Smooth muscle cell (in vitro differentiated cells): ENCODE results near the gene ATP1B1. TPM values are rescaled to one million over a fixed set of nuclear protein-coding genes. Genes with fewer than 3 reads are reported as not detected.
"Not testable (repeated sequence)": the region's sequence is repeated elsewhere in the genome, so short reads cannot be mapped to it uniquely, and the experiment has no call there.

Source experiments
- DNase-seq: peaks from one replicate; lab custom pipeline; 2025; ENCODE audit not compliant: unreplicated experiment; lab: John Stamatoyannopoulos, UW
- H2AFZ ChIP-seq: fragments of 200-600 bp; sonication (generic); 2 replicates; pipeline ENCODE4 v1.6.0; 2016; ENCODE audit warnings: antibody characterized with exemption, low read depth, mild to moderate bottlenecking
- H3F3A ChIP-seq: fragments of 200-600 bp; sonication (generic); 2 replicates; pipeline ENCODE4 v1.6.0; 2017; ENCODE audit warnings: antibody characterized with exemption, low read depth
- H3K27ac ChIP-seq: fragments of 200-600 bp; sonication (generic); 2 replicates; pipeline ENCODE4 v1.5.1; 2016; ENCODE audit warnings: low read depth, mild to moderate bottlenecking
- H3K27me3 ChIP-seq: fragments of 200-600 bp; sonication (generic); 2 replicates; pipeline ENCODE4 v1.6.1; 2016; ENCODE audit warnings: low read depth, mild to moderate bottlenecking
- H3K36me3 ChIP-seq: fragments of 200-600 bp; sonication (generic); 2 replicates; pipeline ENCODE4 v1.5.1; 2016; ENCODE audit warnings: low read depth
- H3K4me1 ChIP-seq: fragments of 200-600 bp; sonication (generic); 2 replicates; pipeline ENCODE4 v1.5.1; 2016; ENCODE audit warnings: low read depth
- H3K4me2 ChIP-seq: fragments of 200-600 bp; sonication (generic); 2 replicates; pipeline ENCODE4 v1.6.0; 2016; ENCODE audit warnings: mild to moderate bottlenecking
- H3K4me3 ChIP-seq: fragments of 200-600 bp; sonication (generic); 2 replicates; pipeline ENCODE4 v1.5.1; 2016; ENCODE audit warnings: mild to moderate bottlenecking
- H3K79me2 ChIP-seq: fragments of 200-600 bp; sonication (generic); 2 replicates; pipeline ENCODE4 v1.6.0; 2016; ENCODE audit warnings: low read depth, mild to moderate bottlenecking
- H3K9ac ChIP-seq: fragments of 200-600 bp; sonication (generic); 2 replicates; pipeline ENCODE4 v1.6.0; 2016; ENCODE audit warnings: low read depth
- H3K9me3 ChIP-seq: fragments of 200-600 bp; sonication (generic); replicated peaks from 2 replicates; pipeline ENCODE4 v1.5.1; 2016; ENCODE audit warnings: low read depth
- H4K20me1 ChIP-seq: fragments of 200-600 bp; sonication (generic); 2 replicates; pipeline ENCODE4 v1.6.0; 2016; ENCODE audit warnings: low read depth
- CTCF ChIP-seq: fragments of 200-600 bp; sonication (generic); IDR thresholded peaks from 2 replicates; pipeline ENCODE4 v1.5.1; 2017; ENCODE audit warnings: borderline replicate concordance, mild to moderate bottlenecking, antibody characterized with exemption; ENCODE audit not compliant: insufficient read depth, poor library complexity, severe bottlenecking
- WGBS: methylation state at CpG from one replicate; pipeline ENCODE4 v1.1.7; 2016; ENCODE audit warnings: low lambda C conversion rate; 5-methylcytosine and 5-hydroxymethylcytosine counted together
- polyA plus RNA-seq: library from polyadenylated mRNA; unstranded; fragments of >200 nt; fragmentation: Nextera tagmentation; extraction: Ambion mirVana; gene quantifications from 2 replicates; pipeline ENCODE4 v1.2.1, GENCODE V29; 2016
- total RNA-seq: library from RNA; depleted of rRNA; stranded (reverse); fragments of >200 nt; gene quantifications from 2 replicates; pipeline ENCODE4 v1.2.3, GENCODE V29; 2014

The ATP1B1 gene
- total and polyA plus RNA-seq, 2 experiments from 2014 or later, result 144 to 347 TPM

GRCh38 chr1:169121146-169121923 lies 14.8 kb downstream of the ATP1B1 start:
- no peak overlapping the region for H3K4me3 ChIP-seq
- WGBS, result 44% methylated on average over 6 of the region's 6 CpGs
- no peaks in the 10 kb centered on the region for H3K9me3 ChIP-seq
- H3K27me3 ChIP-seq, result no peaks in the 10 kb centered on the region
- peak overlapping the region; percentile 75 for H3K9ac ChIP-seq
- peaks cover 5% of the 10 kb centered on the region for H3K36me3 ChIP-seq
- peak overlapping the region; percentile 99 for H3K27ac ChIP-seq
- H3K4me1 ChIP-seq, result peaks cover 29% of the 10 kb centered on the region
- no peak for DNase-seq
- H3K79me2 ChIP-seq, result peaks cover 70% of the 10 kb centered on the region
- peaks cover 59% of the 10 kb centered on the region for H4K20me1 ChIP-seq
- TF ChIP-seq CTCF, result no peak
- peaks cover 48% of the 10 kb centered on the region for H3F3A ChIP-seq
- H3K4me2 ChIP-seq, result peak overlapping the region; percentile 64
- H2AFZ ChIP-seq, result no peak overlapping the region

- peaks cover 65% of the 10 kb centered on the region for H4K20me1 ChIP-seq
- no peak overlapping the region for H3K4me3 ChIP-seq
- peaks cover 19% of the 10 kb centered on the region for H3K36me3 ChIP-seq
- no peaks in the 10 kb centered on the region for H3K27me3 ChIP-seq
- H2AFZ ChIP-seq, result no peak overlapping the region
- no peaks in the 10 kb centered on the region for H3K9me3 ChIP-seq
- H3F3A ChIP-seq, result peaks cover 55% of the 10 kb centered on the region
- no peak for DNase-seq
- peaks cover 27% of the 10 kb centered on the region for H3K4me1 ChIP-seq
- 41% methylated on average over 6 of the region's 6 CpGs for WGBS
- peaks cover 73% of the 10 kb centered on the region for H3K79me2 ChIP-seq
- H3K4me2 ChIP-seq, result peak overlapping the region; percentile 64
- peak overlapping the region; percentile 99 for H3K27ac ChIP-seq
- no peak for TF ChIP-seq CTCF
- no peak overlapping the region for H3K9ac ChIP-seq
Observed at GRCh38 chr1:169122976-169123375, 16.5 kb downstream of the ATP1B1 start.

GRCh38 chr1:169124459-169124858 lies 18.0 kb downstream of the ATP1B1 start:
- 51% methylated on average over 2 of the region's 2 CpGs for WGBS
- Histone ChIP-seq H3K36me3 (peaks cover 26% of the 10 kb centered on the region), H3K9ac (peak overlapping the region; percentile 52), H4K20me1 (peaks cover 77% of the 10 kb centered on the region), H3K4me1 (peaks cover 17% of the 10 kb centered on the region), H3K4me3 (no peak overlapping the region), H3K27ac (peak overlapping the region; percentile 99), H3K9me3 (no peaks in the 10 kb centered on the region), H3K27me3 (no peaks in the 10 kb centered on the region), H3K79me2 (peaks cover 81% of the 10 kb centered on the region), H2AFZ (no peak overlapping the region), H3F3A (peaks cover 57% of the 10 kb centered on the region), H3K4me2 (peak overlapping the region; percentile 47)
- no peak for TF ChIP-seq CTCF
- no peak for DNase-seq

GRCh38 chr1:169125597-169125996 lies 19.1 kb downstream of the ATP1B1 start:
- Histone ChIP-seq H3K4me1 (peaks cover 17% of the 10 kb centered on the region), H3K4me2 (peak overlapping the region; percentile 47), H4K20me1 (peaks cover 88% of the 10 kb centered on the region), H3K27ac (peak overlapping the region; percentile 99), H3K36me3 (peaks cover 34% of the 10 kb centered on the region), H3K79me2 (peaks cover 86% of the 10 kb centered on the region), H3F3A (peaks cover 57% of the 10 kb centered on the region)
- not testable (repeated sequence) for H3K9me3 ChIP-seq, H2AFZ ChIP-seq, H3K9ac ChIP-seq, H3K27me3 ChIP-seq, H3K4me3 ChIP-seq, DNase-seq
- WGBS, result 96% methylated on average over 6 of the region's 6 CpGs
